ENCODE results near the gene RAB10.

RAB10 gene

DNA sequence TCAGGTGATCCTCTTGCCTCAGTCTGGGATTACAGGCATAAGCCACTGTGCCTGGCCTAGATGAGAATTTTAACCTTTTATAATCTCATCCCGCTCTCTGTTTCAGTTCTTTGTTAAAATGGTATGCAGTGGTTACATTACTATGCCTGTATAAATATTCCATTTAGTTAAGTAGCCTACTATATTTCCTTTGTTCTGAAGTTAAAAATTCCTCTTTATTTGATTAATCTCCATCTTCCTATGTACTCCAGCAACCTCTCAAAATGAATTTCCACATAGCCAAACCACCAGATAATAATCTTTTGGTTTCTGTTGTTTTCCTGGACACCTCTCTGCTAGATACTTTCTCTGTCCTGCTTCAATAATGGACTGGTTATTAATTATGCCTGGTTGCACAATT, 15.8 kb downstream of the RAB10 start:
- TF ChIP-seq SUZ12 (IDR thresholded peaks at IDR 0.05; ENCODE audit: extremely low read depth, insufficient read depth, insufficient read length) (no peak), ZNF274 (IDR thresholded peaks at IDR 0.05; ENCODE audit: low read depth, low read length) (no peak), YY1 (IDR thresholded peaks at IDR 0.05; ENCODE audit: insufficient read depth, insufficient read length) (no peak)
- Histone ChIP-seq H3K4me1 (ENCODE audit: insufficient read depth, insufficient read length) (no peaks in the 10 kb centered on the region), H3K9me3 (ENCODE audit: insufficient read depth, low read length) (no peaks in the 10 kb centered on the region), H3K9ac (ENCODE audit: insufficient read length, low read depth) (no peak overlapping the region), H3K27me3 (ENCODE audit: insufficient read depth, insufficient read length) (no peaks in the 10 kb centered on the region), H3K4me3 (ENCODE audit: insufficient read length, low read depth) (no peak overlapping the region), H3K36me3 (ENCODE audit: insufficient read depth, insufficient read length, low read length) (no peaks in the 10 kb centered on the region)
- no peak for DNase-seq (ENCODE audit: low read depth, low spot score)

DNA sequence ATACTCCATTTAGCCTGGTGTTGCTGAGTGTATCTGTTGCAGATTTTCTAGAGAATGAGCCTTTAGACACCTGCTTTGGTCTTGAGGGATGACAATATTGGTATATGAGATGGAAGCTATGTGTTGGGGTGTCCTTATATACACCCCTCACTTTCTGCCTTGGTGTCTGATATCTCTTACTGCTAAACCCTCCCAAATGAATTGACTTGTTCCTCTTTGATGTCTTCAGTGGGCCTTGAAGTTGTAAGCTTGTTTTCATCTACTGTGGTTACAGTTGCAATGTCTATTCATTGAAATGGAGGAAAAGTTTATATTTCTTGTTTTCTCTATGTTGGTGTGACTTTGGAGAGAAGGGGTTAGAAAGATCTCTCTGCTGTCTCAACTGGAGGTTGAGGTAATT, 18.9 kb downstream of the RAB10 start:
- Histone ChIP-seq H3K27me3 (ENCODE audit: insufficient read depth, insufficient read length) (no peaks in the 10 kb centered on the region), H3K9ac (ENCODE audit: insufficient read length, low read depth) (no peak overlapping the region), H3K4me3 (ENCODE audit: insufficient read length, low read depth) (no peak overlapping the region), H3K36me3 (ENCODE audit: insufficient read depth, insufficient read length, low read length) (no peaks in the 10 kb centered on the region), H3K4me1 (ENCODE audit: insufficient read depth, insufficient read length) (no peaks in the 10 kb centered on the region), H3K9me3 (ENCODE audit: insufficient read depth, low read length) (no peaks in the 10 kb centered on the region)
- TF ChIP-seq SUZ12 (IDR thresholded peaks at IDR 0.05; ENCODE audit: extremely low read depth, insufficient read depth, insufficient read length), result no peak
- TF ChIP-seq YY1 (IDR thresholded peaks at IDR 0.05; ENCODE audit: insufficient read depth, insufficient read length), result no peak
- no peak for TF ChIP-seq ZNF274 (IDR thresholded peaks at IDR 0.05; ENCODE audit: low read depth, low read length)
- no peak for DNase-seq (ENCODE audit: low read depth, low spot score)

DNA sequence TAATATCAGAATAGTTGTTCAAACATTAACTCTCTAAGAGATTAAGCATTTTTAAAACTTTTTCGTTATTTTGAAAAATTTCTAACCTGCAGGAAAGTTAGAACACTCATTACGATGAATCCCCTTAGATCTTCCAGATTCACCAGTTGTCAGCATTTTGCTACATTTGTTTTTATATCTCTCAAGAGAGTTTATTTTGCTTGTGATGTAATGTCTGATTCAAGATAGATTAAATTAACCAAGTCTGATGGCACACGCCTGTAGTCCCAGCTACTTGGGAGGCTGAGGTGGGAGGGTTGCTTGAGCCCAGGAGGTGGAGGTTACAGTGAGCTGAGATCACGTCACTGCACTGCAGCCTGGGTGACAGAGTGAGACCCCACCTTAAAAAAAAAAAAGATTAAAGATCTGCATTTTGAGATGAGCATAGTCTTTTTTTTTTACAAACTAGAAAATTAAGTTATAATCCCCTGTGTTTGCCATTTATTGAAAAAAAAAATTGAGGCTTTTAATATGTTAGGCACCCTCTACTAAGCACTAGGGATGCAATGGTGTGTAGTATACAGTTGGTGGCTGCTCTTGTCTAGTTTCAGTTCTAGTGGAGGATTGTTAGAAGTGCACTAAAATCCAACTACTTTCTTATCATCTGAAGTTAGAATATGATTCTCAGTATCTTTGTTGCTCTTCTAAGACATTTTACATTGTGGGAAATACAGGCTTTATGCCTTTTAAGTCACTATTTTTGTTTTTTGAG, 20.9 kb downstream of the RAB10 start:
- DNase-seq (ENCODE audit: low read depth, low spot score), result no peak
- H3K9me3 ChIP-seq (ENCODE audit: insufficient read depth, low read length), result no peaks in the 10 kb centered on the region
- H3K9ac ChIP-seq (ENCODE audit: insufficient read length, low read depth), result no peak overlapping the region
- no peaks in the 10 kb centered on the region for H3K36me3 ChIP-seq (ENCODE audit: insufficient read depth, insufficient read length, low read length)
- TF ChIP-seq ZNF274 (IDR thresholded peaks at IDR 0.05; ENCODE audit: low read depth, low read length), result no peak
- no peak overlapping the region for H3K4me3 ChIP-seq (ENCODE audit: insufficient read length, low read depth)
- H3K27me3 ChIP-seq (ENCODE audit: insufficient read depth, insufficient read length), result no peaks in the 10 kb centered on the region
- H3K4me1 ChIP-seq (ENCODE audit: insufficient read depth, insufficient read length), result no peaks in the 10 kb centered on the region

DNA sequence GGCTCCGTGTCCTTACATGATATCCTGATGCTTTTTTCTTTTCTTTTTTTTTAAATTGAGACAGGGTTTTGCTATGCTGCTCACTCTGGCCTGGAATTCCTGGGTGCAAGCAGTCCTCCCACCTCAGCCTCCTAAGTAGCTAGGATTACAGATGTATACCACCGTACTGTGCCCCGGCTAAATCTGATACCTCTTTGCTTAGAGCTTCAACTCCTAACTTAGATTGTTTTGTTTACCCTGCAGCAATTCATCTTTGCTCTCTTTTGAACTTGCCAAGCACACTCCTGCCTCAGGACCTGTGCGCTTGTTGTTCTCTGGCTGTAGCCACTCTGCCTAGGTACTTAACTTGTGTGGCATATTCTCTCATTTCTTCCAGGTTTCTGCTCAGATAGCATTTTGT, 24.5 kb downstream of the RAB10 start:
- Histone ChIP-seq H3K4me3 (ENCODE audit: insufficient read length, low read depth) (no peak overlapping the region), H3K9me3 (ENCODE audit: insufficient read depth, low read length) (no peaks in the 10 kb centered on the region), H3K9ac (ENCODE audit: insufficient read length, low read depth) (no peak overlapping the region), H3K27me3 (ENCODE audit: insufficient read depth, insufficient read length) (no peaks in the 10 kb centered on the region), H3K4me1 (ENCODE audit: insufficient read depth, insufficient read length) (no peaks in the 10 kb centered on the region), H3K36me3 (ENCODE audit: insufficient read depth, insufficient read length, low read length) (peaks cover 9% of the 10 kb centered on the region)
- DNase-seq (ENCODE audit: low read depth, low spot score), result no peak
- TF ChIP-seq SUZ12 (IDR thresholded peaks at IDR 0.05; ENCODE audit: extremely low read depth, insufficient read depth, insufficient read length) (no peak), YY1 (IDR thresholded peaks at IDR 0.05; ENCODE audit: insufficient read depth, insufficient read length) (no peak), ZNF274 (IDR thresholded peaks at IDR 0.05; ENCODE audit: low read depth, low read length) (no peak)

DNA sequence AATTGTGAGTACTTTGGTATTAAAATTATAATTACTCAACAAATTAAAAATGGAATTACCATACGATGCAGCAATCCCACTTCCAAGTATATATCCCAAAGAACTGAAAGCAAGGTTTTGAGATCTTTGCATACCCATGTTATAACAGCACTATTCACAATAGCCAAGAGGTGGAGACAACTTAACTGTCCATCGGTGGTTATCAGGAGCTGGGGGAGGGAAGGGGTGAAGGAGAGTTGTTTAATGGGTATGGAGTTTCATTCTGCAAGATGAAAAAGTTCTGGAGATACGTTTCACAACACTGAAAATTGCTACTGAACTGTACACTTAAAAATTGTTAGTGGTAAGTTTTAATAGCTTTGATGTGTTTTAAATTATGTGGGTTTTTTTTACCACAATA, 25.7 kb downstream of the RAB10 start:
- no peak for DNase-seq (ENCODE audit: low read depth, low spot score)
- H3K4me3 ChIP-seq (ENCODE audit: insufficient read length, low read depth), result no peak overlapping the region
- no peak overlapping the region for H3K9ac ChIP-seq (ENCODE audit: insufficient read length, low read depth)
- no peaks in the 10 kb centered on the region for H3K4me1 ChIP-seq (ENCODE audit: insufficient read depth, insufficient read length)
- TF ChIP-seq ZNF274 (IDR thresholded peaks at IDR 0.05; ENCODE audit: low read depth, low read length), result no peak
- TF ChIP-seq YY1 (IDR thresholded peaks at IDR 0.05; ENCODE audit: insufficient read depth, insufficient read length), result no peak
- TF ChIP-seq SUZ12 (IDR thresholded peaks at IDR 0.05; ENCODE audit: extremely low read depth, insufficient read depth, insufficient read length), result no peak
- H3K36me3 ChIP-seq (ENCODE audit: insufficient read depth, insufficient read length, low read length), result peaks cover 11% of the 10 kb centered on the region
- H3K27me3 ChIP-seq (ENCODE audit: insufficient read depth, insufficient read length), result no peaks in the 10 kb centered on the region
- no peaks in the 10 kb centered on the region for H3K9me3 ChIP-seq (ENCODE audit: insufficient read depth, low read length)

DNA sequence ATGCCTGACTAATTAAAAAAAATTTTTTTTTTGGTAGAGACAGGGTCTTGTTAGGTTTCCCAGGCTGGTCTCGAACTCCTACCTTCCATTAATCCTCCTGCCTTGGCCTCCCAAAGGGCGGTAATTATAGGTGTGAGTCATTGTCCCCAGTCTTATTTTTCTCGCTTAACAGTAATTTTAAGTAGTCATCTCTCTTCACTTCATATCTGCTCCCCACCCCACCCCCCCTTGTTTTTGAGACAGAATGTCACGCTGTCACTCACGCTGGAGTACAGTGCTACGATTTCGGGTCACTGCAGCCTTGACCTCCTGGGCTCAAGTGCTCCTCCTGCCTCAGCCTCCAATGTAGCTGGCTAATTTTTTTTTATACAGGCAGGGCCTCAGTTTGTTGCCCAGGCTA, 27.7 kb downstream of the RAB10 start:
- TF ChIP-seq SUZ12 (IDR thresholded peaks at IDR 0.05; ENCODE audit: extremely low read depth, insufficient read depth, insufficient read length), result no peak
- TF ChIP-seq ZNF274 (IDR thresholded peaks at IDR 0.05; ENCODE audit: low read depth, low read length), result no peak
- no peak for TF ChIP-seq YY1 (IDR thresholded peaks at IDR 0.05; ENCODE audit: insufficient read depth, insufficient read length)
- H3K36me3 ChIP-seq (ENCODE audit: insufficient read depth, insufficient read length, low read length), result peaks cover 11% of the 10 kb centered on the region
- H3K27me3 ChIP-seq (ENCODE audit: insufficient read depth, insufficient read length), result no peaks in the 10 kb centered on the region
- H3K9me3 ChIP-seq (ENCODE audit: insufficient read depth, low read length), result no peaks in the 10 kb centered on the region
- H3K4me3 ChIP-seq (ENCODE audit: insufficient read length, low read depth), result no peak overlapping the region
- no peaks in the 10 kb centered on the region for H3K4me1 ChIP-seq (ENCODE audit: insufficient read depth, insufficient read length)
- no peak for DNase-seq (ENCODE audit: low read depth, low spot score)
- no peak overlapping the region for H3K9ac ChIP-seq (ENCODE audit: insufficient read length, low read depth)

DNA sequence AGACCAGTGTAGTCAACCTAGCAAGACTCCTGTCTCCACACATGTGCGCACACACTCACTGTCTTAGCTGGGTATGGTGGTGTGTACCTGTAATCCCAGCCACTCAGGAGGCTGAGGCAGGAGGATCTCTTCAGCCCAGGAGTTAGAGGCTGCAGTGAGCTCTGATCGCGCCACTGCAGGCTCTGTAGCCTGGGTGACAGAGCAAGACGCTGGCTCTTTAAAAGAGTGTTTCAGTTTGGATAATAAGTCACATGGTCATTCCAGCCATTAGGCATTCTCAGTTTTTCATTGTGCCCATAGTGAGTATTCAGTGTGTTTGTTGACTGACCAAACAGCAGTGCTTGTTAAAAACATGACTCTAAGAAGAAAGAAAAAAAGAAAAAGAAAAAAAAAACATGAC, 31.0 kb downstream of the RAB10 start:
- Histone ChIP-seq H3K9ac (ENCODE audit: insufficient read length, low read depth) (no peak overlapping the region), H3K4me3 (ENCODE audit: insufficient read length, low read depth) (no peak overlapping the region), H3K27me3 (ENCODE audit: insufficient read depth, insufficient read length) (no peaks in the 10 kb centered on the region), H3K9me3 (ENCODE audit: insufficient read depth, low read length) (no peaks in the 10 kb centered on the region), H3K4me1 (ENCODE audit: insufficient read depth, insufficient read length) (no peaks in the 10 kb centered on the region), H3K36me3 (ENCODE audit: insufficient read depth, insufficient read length, low read length) (peaks cover 11% of the 10 kb centered on the region)
- TF ChIP-seq ZNF274 (IDR thresholded peaks at IDR 0.05; ENCODE audit: low read depth, low read length) (no peak), SUZ12 (IDR thresholded peaks at IDR 0.05; ENCODE audit: extremely low read depth, insufficient read depth, insufficient read length) (no peak), YY1 (IDR thresholded peaks at IDR 0.05; ENCODE audit: insufficient read depth, insufficient read length) (no peak)
- DNase-seq (ENCODE audit: low read depth, low spot score), result no peak

Data from NT2/D1 (cell line).